HFFc6 (cell line): ENCODE data around the gene FADS6. TPM values are rescaled to one million over a fixed set of nuclear protein-coding genes. Genes with fewer than 3 reads are reported as not detected.

Source experiments
- DNase-seq: peaks from one replicate; pipeline ENCODE4 v3.0.0-alpha.2; 2018
- H3K27ac Mint-ChIP-seq: 2 replicates; pipeline ENCODE4 v1.8.0; 2020; ENCODE audit warnings: mild to moderate bottlenecking, mixed read lengths
- H3K27me3 Mint-ChIP-seq: 2 replicates; pipeline ENCODE4 v1.8.0; 2021; ENCODE audit warnings: mild to moderate bottlenecking, moderate library complexity, mixed read lengths; ENCODE audit not compliant: insufficient read depth
- H3K36me3 Mint-ChIP-seq: 2 replicates; pipeline ENCODE4 v1.8.0; 2021; ENCODE audit warnings: low read depth, mixed read lengths
- H3K4me1 Mint-ChIP-seq: 2 replicates; pipeline ENCODE4 v1.8.0; 2020; ENCODE audit warnings: low read depth, mixed read lengths
- H3K4me3 Mint-ChIP-seq: 2 replicates; pipeline ENCODE4 v1.8.0; 2020; ENCODE audit warnings: mild to moderate bottlenecking, moderate library complexity, mixed read lengths
- H3K9me3 Mint-ChIP-seq: 2 replicates; pipeline ENCODE4 v1.8.0; 2020; ENCODE audit warnings: mild to moderate bottlenecking, mixed read lengths
- CTCF ChIP-seq: fragments of 200-600 bp; sonication (generic); IDR thresholded peaks from 2 replicates; pipeline ENCODE4 v1.5.0; 2021; ENCODE audit warnings: antibody characterized with exemption, mild to moderate bottlenecking
- total RNA-seq, 6 experiments: library from RNA; stranded (reverse); fragmentation: NEBNext Ultra II Directional; extraction: Animal tissue kit (Norgen Biotek cat#: 25700); gene quantifications; 2 replicates in 1 of 6; 3 replicates in 5 of 6; pipeline ENCODE4 v1.2.3, GENCODE V29; 2021

The FADS6 gene
- total RNA-seq, 6 experiments from 2014 or later: not detected

DNA sequence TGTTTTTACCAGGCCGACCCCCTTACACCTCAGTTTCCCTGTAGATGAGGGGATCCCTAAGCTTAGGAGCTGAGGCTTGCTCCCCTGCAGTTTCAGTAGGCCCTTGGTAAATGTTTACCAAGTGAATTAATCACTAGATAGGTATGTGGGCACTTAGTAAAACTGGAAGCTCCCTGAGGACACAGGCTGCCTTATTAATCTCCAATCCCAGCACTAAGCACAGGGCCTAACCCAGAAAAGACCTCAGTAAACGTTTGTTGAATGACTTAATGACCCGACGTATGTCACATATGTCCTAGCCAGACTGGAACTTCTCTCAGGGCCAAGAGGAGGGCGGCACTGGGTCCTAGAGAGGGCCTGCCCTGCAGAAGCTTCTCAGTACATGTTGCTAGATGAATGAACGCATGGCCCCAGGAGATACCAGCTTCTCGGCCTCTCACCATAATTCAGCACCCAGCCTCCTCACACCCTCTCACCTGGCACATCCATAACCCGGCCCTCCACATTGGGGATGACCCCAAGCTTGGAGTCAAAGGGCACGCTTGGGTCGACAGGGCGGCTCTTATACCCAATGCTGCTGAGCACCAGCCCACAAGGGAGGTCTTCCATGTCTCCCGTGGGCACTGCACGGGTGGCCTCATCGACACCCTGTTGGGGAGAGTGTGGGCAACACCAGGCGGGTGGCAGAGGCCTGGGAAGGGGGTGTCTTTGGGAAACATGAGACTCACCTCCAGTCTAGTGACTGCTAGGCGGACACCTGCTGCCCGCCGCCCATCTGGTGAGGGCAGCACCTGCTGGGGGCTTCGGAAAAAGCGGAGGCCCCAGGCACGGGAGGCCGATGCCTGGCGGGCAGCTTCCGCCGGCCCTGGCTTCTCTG is 29.8 kb downstream of the FADS6 start:
- Mint-ChIP-seq H3K36me3 (peaks cover 14% of the 10 kb centered on the region), H3K4me3 (no peak overlapping the region), H3K27me3 (peaks cover 25% of the 10 kb centered on the region), H3K27ac (no peak overlapping the region), H3K9me3 (no peaks in the 10 kb centered on the region), H3K4me1 (peaks cover 18% of the 10 kb centered on the region)
- no peak for TF ChIP-seq CTCF
- DNase-seq: no peak

DNA sequence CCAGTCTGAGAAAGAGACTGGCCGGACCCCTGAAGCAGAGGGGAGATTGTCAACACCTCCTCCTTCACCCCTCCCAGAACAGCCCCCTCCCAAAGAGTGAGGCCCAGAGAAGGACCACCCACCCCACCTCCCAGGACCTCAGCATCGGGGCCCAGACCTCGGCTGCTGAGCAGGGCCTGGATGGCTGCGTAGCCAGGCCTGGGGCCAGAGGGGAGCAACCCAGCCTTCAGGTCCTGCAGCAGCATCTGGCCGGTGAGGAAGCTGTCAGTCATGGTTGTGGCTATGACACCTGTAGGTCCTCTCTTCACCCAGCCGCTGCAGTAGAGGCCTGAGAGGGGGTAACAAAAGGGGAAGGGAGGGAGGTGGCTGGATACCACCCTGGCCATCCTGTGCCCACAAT is 30.5 kb downstream of the FADS6 start:
- Mint-ChIP-seq H3K27ac (no peak overlapping the region), H3K4me3 (no peak overlapping the region), H3K36me3 (peaks cover 14% of the 10 kb centered on the region), H3K9me3 (no peaks in the 10 kb centered on the region), H3K4me1 (peaks cover 13% of the 10 kb centered on the region), H3K27me3 (peaks cover 28% of the 10 kb centered on the region)
- DNase-seq: no peak
- no peak for TF ChIP-seq CTCF

DNA sequence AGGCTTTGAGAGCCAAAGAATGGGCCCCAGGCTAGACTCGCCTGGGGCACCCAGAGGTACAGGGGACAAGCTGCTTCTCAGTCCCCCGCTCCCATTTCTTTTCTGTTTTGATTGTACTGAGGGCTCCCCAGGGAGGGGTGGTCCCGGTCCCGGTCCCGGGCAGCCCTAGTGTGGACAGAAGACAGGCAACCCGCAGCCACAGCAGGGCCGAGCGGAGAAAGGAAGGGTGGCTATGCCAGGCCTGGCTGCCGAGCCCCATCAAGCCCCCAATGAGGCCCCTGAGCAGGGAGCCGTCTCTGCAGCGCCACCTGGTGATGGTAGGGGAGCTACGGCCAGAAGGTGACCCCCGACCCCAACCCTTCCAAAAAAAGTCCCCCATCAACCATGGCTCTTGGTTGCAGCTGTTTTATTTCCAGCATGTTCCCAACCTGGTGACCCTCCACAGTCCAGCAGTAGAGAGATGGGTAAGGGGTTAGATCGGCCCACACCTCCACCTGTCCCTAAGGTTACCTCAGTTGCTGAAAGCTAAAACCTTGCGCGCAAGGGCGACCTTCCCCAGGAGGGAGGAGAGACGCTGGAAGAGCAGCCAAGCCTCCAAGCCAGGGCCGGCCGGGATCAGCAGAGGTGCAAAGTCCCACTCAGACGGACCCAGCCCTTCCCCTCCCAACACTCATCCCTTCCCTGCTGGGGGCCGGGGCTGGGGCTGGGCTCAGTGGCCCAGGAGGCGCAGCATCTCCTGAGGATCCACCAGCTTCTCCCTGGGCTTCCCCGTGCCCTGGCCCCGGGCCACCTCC is 31.1 kb downstream of the FADS6 start:
- peaks cover 34% of the 10 kb centered on the region for H3K27me3 Mint-ChIP-seq
- TF ChIP-seq CTCF: peak; percentile 82
- H3K27ac Mint-ChIP-seq: no peak overlapping the region
- no peak for DNase-seq
- peaks cover 14% of the 10 kb centered on the region for H3K36me3 Mint-ChIP-seq
- H3K9me3 Mint-ChIP-seq: no peaks in the 10 kb centered on the region
- peaks cover 13% of the 10 kb centered on the region for H3K4me1 Mint-ChIP-seq
- H3K4me3 Mint-ChIP-seq: no peak overlapping the region

DNA sequence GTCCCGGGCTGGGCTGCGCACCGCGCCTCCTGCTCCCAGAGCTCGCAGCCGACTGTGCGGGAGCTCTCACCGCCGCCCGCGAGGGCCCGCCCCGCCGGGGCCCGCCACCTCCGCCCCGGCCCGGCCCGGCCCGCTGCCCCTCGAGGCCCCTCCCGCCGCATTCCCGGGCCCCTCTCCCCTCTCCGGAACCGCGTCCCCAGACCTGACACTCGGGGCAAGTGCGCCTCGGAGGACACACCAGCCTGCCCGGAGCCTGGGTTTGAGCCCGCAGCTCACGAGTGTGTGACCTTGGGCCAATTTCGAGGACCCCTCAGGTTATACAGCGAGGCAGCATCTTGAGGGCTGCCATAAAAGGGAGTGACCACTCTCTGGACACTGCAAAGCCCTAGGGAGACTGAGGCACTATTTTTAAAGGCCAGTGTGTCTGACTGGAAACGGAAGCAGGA is 31.7 kb downstream of the FADS6 start:
- Mint-ChIP-seq H3K4me1 (peaks cover 13% of the 10 kb centered on the region), H3K4me3 (no peak overlapping the region), H3K36me3 (peaks cover 14% of the 10 kb centered on the region), H3K27me3 (peaks cover 39% of the 10 kb centered on the region), H3K9me3 (no peaks in the 10 kb centered on the region), H3K27ac (no peak overlapping the region)
- DNase-seq: no peak
- TF ChIP-seq CTCF: no peak

DNA sequence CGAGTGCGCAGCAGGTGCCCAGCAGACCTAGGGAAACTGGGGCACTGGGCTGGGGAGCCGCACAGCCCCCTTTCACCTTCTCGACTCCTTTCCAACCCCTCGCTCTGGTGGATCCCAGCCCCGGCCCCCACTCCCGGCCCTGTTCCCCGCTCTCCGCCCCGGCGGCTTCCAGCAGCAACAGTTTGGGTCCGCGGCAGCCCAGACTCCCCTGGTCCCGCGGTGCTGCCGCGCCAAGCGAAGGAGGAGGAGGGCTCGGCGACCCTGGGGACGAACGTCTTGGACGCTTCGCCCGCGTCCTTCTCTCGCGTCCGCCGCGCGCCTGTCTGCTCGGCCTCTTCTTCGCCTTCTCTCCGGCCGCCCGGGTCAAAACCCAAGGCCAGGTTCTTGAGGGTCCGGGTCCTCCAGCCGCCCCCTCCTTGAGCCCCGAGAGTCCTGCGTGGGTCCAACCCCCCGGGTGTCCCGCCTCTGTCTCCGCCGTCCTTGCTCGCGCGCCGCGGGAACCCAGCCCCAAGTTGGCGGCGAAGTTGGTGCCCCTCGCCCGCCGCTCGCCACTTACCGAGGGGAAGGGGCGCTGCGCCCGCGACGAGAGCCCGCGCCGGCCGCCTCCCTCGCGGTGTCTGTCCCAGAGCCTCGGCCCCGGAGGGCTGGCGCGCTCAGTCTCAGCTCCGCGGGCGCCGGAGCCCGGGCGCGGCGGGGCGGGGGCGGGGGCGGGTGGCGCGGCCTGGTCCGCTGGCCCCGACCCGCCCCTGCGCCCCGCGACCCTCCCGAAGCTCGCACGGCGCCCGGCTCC is 32.4 kb downstream of the FADS6 start:
- TF ChIP-seq CTCF: no peak
- no peak for DNase-seq
- peaks cover 14% of the 10 kb centered on the region for H3K36me3 Mint-ChIP-seq
- no peak overlapping the region for H3K27ac Mint-ChIP-seq
- peaks cover 13% of the 10 kb centered on the region for H3K4me1 Mint-ChIP-seq
- H3K9me3 Mint-ChIP-seq: no peaks in the 10 kb centered on the region
- no peak overlapping the region; the same call in 1 of the 2 replicates for H3K4me3 Mint-ChIP-seq
- peaks cover 45% of the 10 kb centered on the region for H3K27me3 Mint-ChIP-seq
